Tibial nerve (tissue), 4 donors: Measurements from ENCODE around the gene ST8SIA5.

Experiments used
- CTCF ChIP-seq, 5 experiments: fragments of 200-600 bp in 3 of 5; fragments of 450-650 bp in 2 of 5; sonication (generic) in 3 of 5; IDR thresholded peaks; one replicate each; pipeline ENCODE4 v1.5.1; 2016 to 2019; ENCODE audit warnings: antibody characterized with exemption in 5 of 5, mild to moderate bottlenecking in 3 of 5, moderate library complexity in 2 of 5
- EP300 ChIP-seq, 2 donors: sonication (generic); formaldehyde crosslinking; IDR thresholded peaks; one replicate each; pipeline ENCODE4 v1.6.1; 2017; ENCODE audit warnings: antibody characterized with exemption in 2 of 2, mild to moderate bottlenecking in 1 of 2
- POLR2A ChIP-seq, 2 donors: fragments of 450-650 bp; IDR thresholded peaks; one replicate each; pipeline ENCODE4 v1.6.1; 2017; ENCODE audit warnings: antibody characterized with exemption in 2 of 2, mild to moderate bottlenecking in 2 of 2, moderate library complexity in 2 of 2

DNA sequence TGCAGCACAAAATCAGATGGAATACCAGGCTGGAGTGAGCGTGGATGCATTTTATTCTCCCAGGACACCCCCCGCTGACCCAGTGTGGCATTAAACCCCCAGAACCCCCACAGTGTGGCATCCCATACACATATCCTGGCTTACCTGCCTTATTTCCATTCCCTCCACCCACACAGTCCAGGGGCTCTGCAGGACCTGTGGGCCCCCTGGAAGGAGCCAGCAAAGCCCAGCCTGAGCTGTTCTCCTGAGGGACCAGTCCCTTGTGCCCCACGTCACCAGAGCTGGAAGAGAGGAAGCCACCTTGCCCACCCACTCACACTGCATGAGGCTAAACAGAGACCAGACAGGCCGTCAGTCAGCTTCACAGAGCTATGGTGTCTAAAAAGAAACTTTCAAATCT is 20.1 kb downstream of the ST8SIA5 start:
- TF ChIP-seq CTCF (IDR thresholded peaks at IDR 0.05) (no peak), POLR2A (IDR thresholded peaks at IDR 0.05) (no peak), EP300 (IDR thresholded peaks at IDR 0.05) (no peak)
